GM23338 (cell line): ENCODE measurements around the gene UBASH3A. TPM values are rescaled to one million over a fixed set of nuclear protein-coding genes. Genes with fewer than 3 reads are reported as not detected.

ENCODE experiments used
- ATAC-seq: fragments of 200-7000 bp; cut with Tn5 transposase; 3 replicates; pipeline ENCODE4 v1.9.1; 2020
- DNase-seq: peaks from one replicate; pipeline ENCODE4 v3.0.0-alpha.2; 2015; ENCODE audit warnings: low spot score
- H2AFZ ChIP-seq: fragments of 200-600 bp; sonication (generic); 2 replicates; pipeline ENCODE4 v1.8.0; 2016; ENCODE audit warnings: antibody characterized with exemption, mild to moderate bottlenecking, moderate library complexity
- H3F3A ChIP-seq: fragments of 200-600 bp; sonication (generic); replicated peaks from 2 replicates; pipeline ENCODE4 v1.8.0; 2017; ENCODE audit warnings: antibody characterized with exemption, mixed run types, low read depth
- H3K27ac ChIP-seq: fragments of 200-600 bp; sonication (generic); 2 replicates; pipeline ENCODE4 v1.6.1; 2016; ENCODE audit warnings: low read depth
- H3K27me3 ChIP-seq: fragments of 200-600 bp; sonication (generic); 2 replicates; pipeline ENCODE4 v1.8.0; 2016; ENCODE audit warnings: mild to moderate bottlenecking, mixed run types, moderate library complexity; ENCODE audit not compliant: insufficient read depth
- H3K36me3 ChIP-seq: fragments of 200-600 bp; sonication (generic); 2 replicates; pipeline ENCODE4 v1.8.0; 2016; ENCODE audit warnings: mild to moderate bottlenecking; ENCODE audit not compliant: insufficient read depth
- H3K4me1 ChIP-seq: fragments of 200-600 bp; sonication (generic); 2 replicates; pipeline ENCODE4 v1.8.0; 2016; ENCODE audit warnings: mild to moderate bottlenecking, moderate library complexity; ENCODE audit not compliant: insufficient read depth
- H3K4me2 ChIP-seq: fragments of 200-600 bp; sonication (generic); 2 replicates; pipeline ENCODE4 v1.7.1; 2017; ENCODE audit warnings: mixed run types
- H3K4me3 ChIP-seq: fragments of 200-600 bp; sonication (generic); 2 replicates; pipeline ENCODE4 v1.6.1; 2016; ENCODE audit warnings: mixed run types
- H3K79me2 ChIP-seq: fragments of 200-600 bp; sonication (generic); replicated peaks from 2 replicates; pipeline ENCODE4 v1.8.0; 2017; ENCODE audit warnings: mild to moderate bottlenecking; ENCODE audit not compliant: insufficient read depth
- H3K9me2 ChIP-seq: fragments of 200-600 bp; sonication (generic); 2 replicates; pipeline ENCODE4 v1.8.0; 2017; ENCODE audit not compliant: insufficient read depth
- H4K20me1 ChIP-seq: fragments of 200-600 bp; sonication (generic); replicated peaks from 2 replicates; pipeline ENCODE4 v1.8.0; 2017; ENCODE audit warnings: mild to moderate bottlenecking; ENCODE audit not compliant: insufficient read depth
- H3K27ac Mint-ChIP-seq: 2 replicates; pipeline ENCODE4 v1.8.0; 2020; ENCODE audit warnings: inconsistent platforms, mild to moderate bottlenecking, moderate library complexity, mixed read lengths
- H3K27me3 Mint-ChIP-seq: 3 replicates; pipeline ENCODE4 v1.8.0; 2022; ENCODE audit warnings: low read depth, mild to moderate bottlenecking, moderate library complexity, mixed read lengths, inconsistent platforms; ENCODE audit not compliant: insufficient read depth, poor library complexity
- H3K36me3 Mint-ChIP-seq: 3 replicates; pipeline ENCODE4 v1.8.0; 2021; ENCODE audit warnings: low read depth, mild to moderate bottlenecking, inconsistent platforms, moderate library complexity, mixed read lengths
- H3K4me1 Mint-ChIP-seq: 3 replicates; pipeline ENCODE4 v1.8.0; 2020; ENCODE audit warnings: mild to moderate bottlenecking, inconsistent platforms, mixed read lengths
- H3K4me3 Mint-ChIP-seq: 3 replicates; pipeline ENCODE4 v1.8.0; 2021; ENCODE audit warnings: moderate library complexity, mild to moderate bottlenecking, inconsistent platforms, mixed read lengths
- H3K9me3 Mint-ChIP-seq: 3 replicates; pipeline ENCODE4 v1.8.0; 2020; ENCODE audit warnings: moderate library complexity, mild to moderate bottlenecking, inconsistent platforms, mixed read lengths
- CREB1 ChIP-seq: fragments of 250-450 bp; sonication (Bioruptor Pico); IDR thresholded peaks from 2 replicates; pipeline ENCODE4 v1.5.0; 2020; ENCODE audit warnings: low read depth, mild to moderate bottlenecking, moderate library complexity
- ETS1 ChIP-seq: IDR thresholded peaks from 2 replicates; pipeline ENCODE4 v1.6.1; 2016; ENCODE audit warnings: antibody characterized with exemption
- EZH2phosphoT487 ChIP-seq: fragments of 200-600 bp; sonication (generic); IDR thresholded peaks from one replicate; pipeline ENCODE4 v1.8.1; 2018; ENCODE audit warnings: antibody characterized with exemption; ENCODE audit not compliant: unreplicated experiment
- POLR2AphosphoS5 ChIP-seq: IDR thresholded peaks from 2 replicates; pipeline ENCODE4 v1.6.1; 2016; ENCODE audit warnings: antibody characterized with exemption, low read depth
- REST ChIP-seq: IDR thresholded peaks from one replicate; pipeline ENCODE4 v1.6.1; 2018; ENCODE audit warnings: antibody characterized with exemption; ENCODE audit not compliant: unreplicated experiment
- STAT1 ChIP-seq: IDR thresholded peaks from one replicate; pipeline ENCODE4 v1.6.1; 2016; ENCODE audit warnings: antibody characterized with exemption; ENCODE audit not compliant: unreplicated experiment
- ZNF114 ChIP-seq: fragments of 250-450 bp; sonication (Bioruptor Pico); IDR thresholded peaks from 2 replicates; pipeline ENCODE4 v1.5.0; 2020; ENCODE audit warnings: mild to moderate bottlenecking, moderate library complexity
- ZNF331 ChIP-seq: fragments of 250-450 bp; sonication (Bioruptor Pico); IDR thresholded peaks from 2 replicates; pipeline ENCODE4 v1.5.0; 2020; ENCODE audit warnings: low read depth, mild to moderate bottlenecking, moderate library complexity
- polyA plus RNA-seq: library from polyadenylated mRNA; unstranded; fragments of >200 nt; fragmentation: Nextera tagmentation; extraction: Ambion mirVana; gene quantifications from 2 replicates; pipeline ENCODE4 v1.2.1, GENCODE V29; 2016
- total RNA-seq: library from RNA; depleted of rRNA; stranded (reverse); fragments of >200 nt; shearing (Covaris generic); gene quantifications from 2 replicates; pipeline ENCODE4 v1.2.3, GENCODE V29; 2014

UBASH3A gene
- total and polyA plus RNA-seq, 2 experiments from 2014 or later: not detected

GRCh38 chr21:42447732-42448131 lies 44.0 kb downstream of the UBASH3A start (continued):
- TF ChIP-seq STAT1: no peak
- no peak for TF ChIP-seq POLR2AphosphoS5
- no peak for TF ChIP-seq ZNF331 (CRISPR knock-in tag)
- TF ChIP-seq REST: no peak
- TF ChIP-seq CREB1 (CRISPR knock-in tag): no peak
- TF ChIP-seq EZH2phosphoT487: no peak
- no peak for TF ChIP-seq ETS1

- Histone ChIP-seq H3K27ac (no peak overlapping the region), H3K27me3 (no peaks in the 10 kb centered on the region), H3K9me2 (no peaks in the 10 kb centered on the region), H2AFZ (no peak overlapping the region), H3K36me3 (no peaks in the 10 kb centered on the region), H3F3A (no peaks in the 10 kb centered on the region), H3K4me3 (no peak overlapping the region), H4K20me1 (no peaks in the 10 kb centered on the region), H3K4me2 (no peak overlapping the region), H3K79me2 (no peaks in the 10 kb centered on the region), H3K4me1 (no peaks in the 10 kb centered on the region)
- Mint-ChIP-seq H3K27me3 (peaks cover 16% of the 10 kb centered on the region), H3K36me3 (no peaks in the 10 kb centered on the region), H3K4me1 (peaks cover 17% of the 10 kb centered on the region), H3K4me3 (no peak overlapping the region), H3K9me3 (no peaks in the 10 kb centered on the region), H3K27ac (no peak overlapping the region)
- ATAC-seq (no peak), DNase-seq (no peak)
- no peak for TF ChIP-seq ZNF114
- no peak for TF ChIP-seq CREB1 (CRISPR knock-in tag)
Observed at GRCh38 chr21:42448686-42449085, 45.0 kb downstream of the UBASH3A start.

GRCh38 chr21:42451941-42452340 lies 48.2 kb downstream of the UBASH3A start:
- no peaks in the 10 kb centered on the region for H3K9me3 Mint-ChIP-seq
- Histone ChIP-seq H3K4me1 (no peaks in the 10 kb centered on the region), H3K4me3 (no peak overlapping the region), H3K79me2 (no peaks in the 10 kb centered on the region), H3K4me2 (no peak overlapping the region), H3K27me3 (no peaks in the 10 kb centered on the region), H3K27ac (no peak overlapping the region), H2AFZ (no peak overlapping the region), H3K36me3 (no peaks in the 10 kb centered on the region), H3K9me2 (no peaks in the 10 kb centered on the region), H4K20me1 (no peaks in the 10 kb centered on the region), H3F3A (no peaks in the 10 kb centered on the region)
- H3K27me3 Mint-ChIP-seq: peaks cover 8% of the 10 kb centered on the region
- DNase-seq: no peak
- no peak overlapping the region for H3K4me3 Mint-ChIP-seq
- no peak overlapping the region for H3K27ac Mint-ChIP-seq
- no peaks in the 10 kb centered on the region for H3K36me3 Mint-ChIP-seq
- peaks cover 16% of the 10 kb centered on the region for H3K4me1 Mint-ChIP-seq
- ATAC-seq: no peak
- no peak for TF ChIP-seq ZNF114
- no peak for TF ChIP-seq REST
